GM23338 (cell line): Measurements from ENCODE around the gene CST9. TPM values are rescaled to one million over a fixed set of nuclear protein-coding genes. Genes with fewer than 3 reads are reported as not detected.

Source experiments
- ATAC-seq: fragments of 200-7000 bp; cut with Tn5 transposase; 3 replicates; pipeline ENCODE4 v1.9.1; 2020
- DNase-seq: peaks from one replicate; pipeline ENCODE4 v3.0.0-alpha.2; 2015; ENCODE audit warnings: low spot score
- H2AFZ ChIP-seq: fragments of 200-600 bp; sonication (generic); 2 replicates; pipeline ENCODE4 v1.8.0; 2016; ENCODE audit warnings: antibody characterized with exemption, mild to moderate bottlenecking, moderate library complexity
- H3F3A ChIP-seq: fragments of 200-600 bp; sonication (generic); replicated peaks from 2 replicates; pipeline ENCODE4 v1.8.0; 2017; ENCODE audit warnings: antibody characterized with exemption, mixed run types, low read depth
- H3K27ac ChIP-seq: fragments of 200-600 bp; sonication (generic); 2 replicates; pipeline ENCODE4 v1.6.1; 2016; ENCODE audit warnings: low read depth
- H3K27me3 ChIP-seq: fragments of 200-600 bp; sonication (generic); 2 replicates; pipeline ENCODE4 v1.8.0; 2016; ENCODE audit warnings: mild to moderate bottlenecking, mixed run types, moderate library complexity; ENCODE audit not compliant: insufficient read depth
- H3K36me3 ChIP-seq: fragments of 200-600 bp; sonication (generic); 2 replicates; pipeline ENCODE4 v1.8.0; 2016; ENCODE audit warnings: mild to moderate bottlenecking; ENCODE audit not compliant: insufficient read depth
- H3K4me1 ChIP-seq: fragments of 200-600 bp; sonication (generic); 2 replicates; pipeline ENCODE4 v1.8.0; 2016; ENCODE audit warnings: mild to moderate bottlenecking, moderate library complexity; ENCODE audit not compliant: insufficient read depth
- H3K4me2 ChIP-seq: fragments of 200-600 bp; sonication (generic); 2 replicates; pipeline ENCODE4 v1.7.1; 2017; ENCODE audit warnings: mixed run types
- H3K4me3 ChIP-seq: fragments of 200-600 bp; sonication (generic); 2 replicates; pipeline ENCODE4 v1.6.1; 2016; ENCODE audit warnings: mixed run types
- H3K79me2 ChIP-seq: fragments of 200-600 bp; sonication (generic); replicated peaks from 2 replicates; pipeline ENCODE4 v1.8.0; 2017; ENCODE audit warnings: mild to moderate bottlenecking; ENCODE audit not compliant: insufficient read depth
- H3K9me2 ChIP-seq: fragments of 200-600 bp; sonication (generic); 2 replicates; pipeline ENCODE4 v1.8.0; 2017; ENCODE audit not compliant: insufficient read depth
- H4K20me1 ChIP-seq: fragments of 200-600 bp; sonication (generic); replicated peaks from 2 replicates; pipeline ENCODE4 v1.8.0; 2017; ENCODE audit warnings: mild to moderate bottlenecking; ENCODE audit not compliant: insufficient read depth
- H3K27ac Mint-ChIP-seq: 2 replicates; pipeline ENCODE4 v1.8.0; 2020; ENCODE audit warnings: inconsistent platforms, mild to moderate bottlenecking, moderate library complexity, mixed read lengths
- H3K27me3 Mint-ChIP-seq: 3 replicates; pipeline ENCODE4 v1.8.0; 2022; ENCODE audit warnings: low read depth, mild to moderate bottlenecking, moderate library complexity, mixed read lengths, inconsistent platforms; ENCODE audit not compliant: insufficient read depth, poor library complexity
- H3K36me3 Mint-ChIP-seq: 3 replicates; pipeline ENCODE4 v1.8.0; 2021; ENCODE audit warnings: low read depth, mild to moderate bottlenecking, inconsistent platforms, moderate library complexity, mixed read lengths
- H3K4me1 Mint-ChIP-seq: 3 replicates; pipeline ENCODE4 v1.8.0; 2020; ENCODE audit warnings: mild to moderate bottlenecking, inconsistent platforms, mixed read lengths
- H3K4me3 Mint-ChIP-seq: 3 replicates; pipeline ENCODE4 v1.8.0; 2021; ENCODE audit warnings: moderate library complexity, mild to moderate bottlenecking, inconsistent platforms, mixed read lengths
- H3K9me3 Mint-ChIP-seq: 3 replicates; pipeline ENCODE4 v1.8.0; 2020; ENCODE audit warnings: moderate library complexity, mild to moderate bottlenecking, inconsistent platforms, mixed read lengths
- EZH2 ChIP-seq: fragments of 200-600 bp; sonication (generic); IDR thresholded peaks from one replicate; pipeline ENCODE4 v1.8.0; 2017; ENCODE audit warnings: antibody characterized with exemption, mild to moderate bottlenecking, low read depth; ENCODE audit not compliant: unreplicated experiment
- POLR2AphosphoS5 ChIP-seq: IDR thresholded peaks from 2 replicates; pipeline ENCODE4 v1.6.1; 2016; ENCODE audit warnings: antibody characterized with exemption, low read depth
- ZNF331 ChIP-seq: fragments of 250-450 bp; sonication (Bioruptor Pico); IDR thresholded peaks from 2 replicates; pipeline ENCODE4 v1.5.0; 2020; ENCODE audit warnings: low read depth, mild to moderate bottlenecking, moderate library complexity
- polyA plus RNA-seq: library from polyadenylated mRNA; unstranded; fragments of >200 nt; fragmentation: Nextera tagmentation; extraction: Ambion mirVana; gene quantifications from 2 replicates; pipeline ENCODE4 v1.2.1, GENCODE V29; 2016
- total RNA-seq: library from RNA; depleted of rRNA; stranded (reverse); fragments of >200 nt; shearing (Covaris generic); gene quantifications from 2 replicates; pipeline ENCODE4 v1.2.3, GENCODE V29; 2014
- TF ChIP-seq, protein P1 (sequence below): IDR thresholded peaks from one replicate; pipeline ENCODE4 v1.6.1; 2018; ENCODE audit warnings: antibody characterized with exemption; ENCODE audit not compliant: unreplicated experiment
- TF ChIP-seq, protein P2 (sequence below), 2 experiments: fragments of 200-600 bp in 1 of 2; sonication (generic) in 1 of 2; conservative IDR thresholded peaks; 2 replicates each; pipeline versions ENCODE4 v1.5.1 to v1.6.1; 2016 to 2017; ENCODE audit warnings: antibody characterized with exemption in 2 of 2, low read depth in 2 of 2, mild to moderate bottlenecking in 2 of 2, moderate library complexity in 1 of 2
- TF ChIP-seq, protein P3 (sequence below): fragments of 250-450 bp; sonication (Bioruptor Pico); IDR thresholded peaks from 2 replicates; pipeline ENCODE4 v1.5.0; 2020; ENCODE audit warnings: mild to moderate bottlenecking, moderate library complexity

The CST9 gene
- total and polyA plus RNA-seq, 2 experiments from 2014 or later: not detected

DNA sequence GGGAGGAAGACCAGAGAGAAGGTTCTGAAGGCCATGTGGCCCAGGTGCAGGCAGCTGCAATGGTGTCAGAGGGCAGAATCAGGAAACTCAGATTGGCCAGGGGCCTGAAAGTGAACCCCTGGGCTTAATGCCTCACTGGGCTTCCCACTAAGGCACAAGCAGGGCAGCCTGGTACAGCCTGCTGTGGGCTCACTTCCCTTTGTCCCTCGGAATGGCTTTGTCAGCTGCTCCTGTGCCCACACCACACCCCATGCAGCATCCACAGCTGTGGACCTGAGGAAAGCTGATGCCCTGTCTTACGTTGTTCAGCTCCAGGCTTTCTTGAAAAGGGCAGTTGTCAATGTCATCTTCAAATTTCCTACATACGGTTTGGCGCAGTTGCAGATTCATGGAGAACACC lies 2.4 kb downstream of the CST9 start (continued):
- TF ChIP-seq, protein P1, sequence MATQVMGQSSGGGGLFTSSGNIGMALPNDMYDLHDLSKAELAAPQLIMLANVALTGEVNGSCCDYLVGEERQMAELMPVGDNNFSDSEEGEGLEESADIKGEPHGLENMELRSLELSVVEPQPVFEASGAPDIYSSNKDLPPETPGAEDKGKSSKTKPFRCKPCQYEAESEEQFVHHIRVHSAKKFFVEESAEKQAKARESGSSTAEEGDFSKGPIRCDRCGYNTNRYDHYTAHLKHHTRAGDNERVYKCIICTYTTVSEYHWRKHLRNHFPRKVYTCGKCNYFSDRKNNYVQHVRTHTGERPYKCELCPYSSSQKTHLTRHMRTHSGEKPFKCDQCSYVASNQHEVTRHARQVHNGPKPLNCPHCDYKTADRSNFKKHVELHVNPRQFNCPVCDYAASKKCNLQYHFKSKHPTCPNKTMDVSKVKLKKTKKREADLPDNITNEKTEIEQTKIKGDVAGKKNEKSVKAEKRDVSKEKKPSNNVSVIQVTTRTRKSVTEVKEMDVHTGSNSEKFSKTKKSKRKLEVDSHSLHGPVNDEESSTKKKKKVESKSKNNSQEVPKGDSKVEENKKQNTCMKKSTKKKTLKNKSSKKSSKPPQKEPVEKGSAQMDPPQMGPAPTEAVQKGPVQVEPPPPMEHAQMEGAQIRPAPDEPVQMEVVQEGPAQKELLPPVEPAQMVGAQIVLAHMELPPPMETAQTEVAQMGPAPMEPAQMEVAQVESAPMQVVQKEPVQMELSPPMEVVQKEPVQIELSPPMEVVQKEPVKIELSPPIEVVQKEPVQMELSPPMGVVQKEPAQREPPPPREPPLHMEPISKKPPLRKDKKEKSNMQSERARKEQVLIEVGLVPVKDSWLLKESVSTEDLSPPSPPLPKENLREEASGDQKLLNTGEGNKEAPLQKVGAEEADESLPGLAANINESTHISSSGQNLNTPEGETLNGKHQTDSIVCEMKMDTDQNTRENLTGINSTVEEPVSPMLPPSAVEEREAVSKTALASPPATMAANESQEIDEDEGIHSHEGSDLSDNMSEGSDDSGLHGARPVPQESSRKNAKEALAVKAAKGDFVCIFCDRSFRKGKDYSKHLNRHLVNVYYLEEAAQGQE: no peak

DNA sequence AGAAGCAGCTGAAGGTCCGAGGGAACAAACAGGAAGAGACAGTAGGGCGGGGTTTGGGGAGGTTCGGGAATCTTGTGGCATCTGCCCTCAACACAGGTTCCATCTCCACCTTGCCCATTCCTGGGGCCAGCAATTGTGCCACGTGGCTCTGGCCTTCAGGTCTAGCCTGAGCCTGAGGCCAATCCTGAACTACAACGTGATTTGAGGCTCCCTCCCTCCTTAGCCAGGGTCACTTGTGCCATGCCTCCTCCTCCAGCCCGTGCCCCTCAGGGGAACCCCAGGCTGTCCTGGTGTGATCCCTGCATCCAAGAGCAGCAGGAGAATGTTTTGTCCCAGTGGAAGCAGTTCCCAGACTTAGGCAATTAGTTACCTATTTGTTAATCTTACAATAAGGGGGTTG lies 3.0 kb downstream of the CST9 start:
- H3K27ac ChIP-seq: no peak overlapping the region
- DNase-seq (no peak), ATAC-seq (no peak)
- no peaks in the 10 kb centered on the region for H3K4me1 ChIP-seq
- Mint-ChIP-seq H3K4me1 (no peaks in the 10 kb centered on the region), H3K27ac (no peak overlapping the region), H3K4me3 (no peak overlapping the region), H3K27me3 (peaks cover 3% of the 10 kb centered on the region), H3K36me3 (no peaks in the 10 kb centered on the region), H3K9me3 (no peaks in the 10 kb centered on the region; the same call in 2 of the 3 replicates)
- peaks cover 2% of the 10 kb centered on the region for H3K9me2 ChIP-seq
- no peak overlapping the region for H2AFZ ChIP-seq
- TF ChIP-seq POLR2AphosphoS5 (no peak), EZH2 (no peak), ZNF331 (CRISPR knock-in tag) (no peak)
- TF ChIP-seq, protein P2, sequence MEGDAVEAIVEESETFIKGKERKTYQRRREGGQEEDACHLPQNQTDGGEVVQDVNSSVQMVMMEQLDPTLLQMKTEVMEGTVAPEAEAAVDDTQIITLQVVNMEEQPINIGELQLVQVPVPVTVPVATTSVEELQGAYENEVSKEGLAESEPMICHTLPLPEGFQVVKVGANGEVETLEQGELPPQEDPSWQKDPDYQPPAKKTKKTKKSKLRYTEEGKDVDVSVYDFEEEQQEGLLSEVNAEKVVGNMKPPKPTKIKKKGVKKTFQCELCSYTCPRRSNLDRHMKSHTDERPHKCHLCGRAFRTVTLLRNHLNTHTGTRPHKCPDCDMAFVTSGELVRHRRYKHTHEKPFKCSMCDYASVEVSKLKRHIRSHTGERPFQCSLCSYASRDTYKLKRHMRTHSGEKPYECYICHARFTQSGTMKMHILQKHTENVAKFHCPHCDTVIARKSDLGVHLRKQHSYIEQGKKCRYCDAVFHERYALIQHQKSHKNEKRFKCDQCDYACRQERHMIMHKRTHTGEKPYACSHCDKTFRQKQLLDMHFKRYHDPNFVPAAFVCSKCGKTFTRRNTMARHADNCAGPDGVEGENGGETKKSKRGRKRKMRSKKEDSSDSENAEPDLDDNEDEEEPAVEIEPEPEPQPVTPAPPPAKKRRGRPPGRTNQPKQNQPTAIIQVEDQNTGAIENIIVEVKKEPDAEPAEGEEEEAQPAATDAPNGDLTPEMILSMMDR (conservative IDR thresholded peaks at IDR 0.05; ENCODE audit: low read depth in 2 of 2): no peak
- TF ChIP-seq, protein P3, sequence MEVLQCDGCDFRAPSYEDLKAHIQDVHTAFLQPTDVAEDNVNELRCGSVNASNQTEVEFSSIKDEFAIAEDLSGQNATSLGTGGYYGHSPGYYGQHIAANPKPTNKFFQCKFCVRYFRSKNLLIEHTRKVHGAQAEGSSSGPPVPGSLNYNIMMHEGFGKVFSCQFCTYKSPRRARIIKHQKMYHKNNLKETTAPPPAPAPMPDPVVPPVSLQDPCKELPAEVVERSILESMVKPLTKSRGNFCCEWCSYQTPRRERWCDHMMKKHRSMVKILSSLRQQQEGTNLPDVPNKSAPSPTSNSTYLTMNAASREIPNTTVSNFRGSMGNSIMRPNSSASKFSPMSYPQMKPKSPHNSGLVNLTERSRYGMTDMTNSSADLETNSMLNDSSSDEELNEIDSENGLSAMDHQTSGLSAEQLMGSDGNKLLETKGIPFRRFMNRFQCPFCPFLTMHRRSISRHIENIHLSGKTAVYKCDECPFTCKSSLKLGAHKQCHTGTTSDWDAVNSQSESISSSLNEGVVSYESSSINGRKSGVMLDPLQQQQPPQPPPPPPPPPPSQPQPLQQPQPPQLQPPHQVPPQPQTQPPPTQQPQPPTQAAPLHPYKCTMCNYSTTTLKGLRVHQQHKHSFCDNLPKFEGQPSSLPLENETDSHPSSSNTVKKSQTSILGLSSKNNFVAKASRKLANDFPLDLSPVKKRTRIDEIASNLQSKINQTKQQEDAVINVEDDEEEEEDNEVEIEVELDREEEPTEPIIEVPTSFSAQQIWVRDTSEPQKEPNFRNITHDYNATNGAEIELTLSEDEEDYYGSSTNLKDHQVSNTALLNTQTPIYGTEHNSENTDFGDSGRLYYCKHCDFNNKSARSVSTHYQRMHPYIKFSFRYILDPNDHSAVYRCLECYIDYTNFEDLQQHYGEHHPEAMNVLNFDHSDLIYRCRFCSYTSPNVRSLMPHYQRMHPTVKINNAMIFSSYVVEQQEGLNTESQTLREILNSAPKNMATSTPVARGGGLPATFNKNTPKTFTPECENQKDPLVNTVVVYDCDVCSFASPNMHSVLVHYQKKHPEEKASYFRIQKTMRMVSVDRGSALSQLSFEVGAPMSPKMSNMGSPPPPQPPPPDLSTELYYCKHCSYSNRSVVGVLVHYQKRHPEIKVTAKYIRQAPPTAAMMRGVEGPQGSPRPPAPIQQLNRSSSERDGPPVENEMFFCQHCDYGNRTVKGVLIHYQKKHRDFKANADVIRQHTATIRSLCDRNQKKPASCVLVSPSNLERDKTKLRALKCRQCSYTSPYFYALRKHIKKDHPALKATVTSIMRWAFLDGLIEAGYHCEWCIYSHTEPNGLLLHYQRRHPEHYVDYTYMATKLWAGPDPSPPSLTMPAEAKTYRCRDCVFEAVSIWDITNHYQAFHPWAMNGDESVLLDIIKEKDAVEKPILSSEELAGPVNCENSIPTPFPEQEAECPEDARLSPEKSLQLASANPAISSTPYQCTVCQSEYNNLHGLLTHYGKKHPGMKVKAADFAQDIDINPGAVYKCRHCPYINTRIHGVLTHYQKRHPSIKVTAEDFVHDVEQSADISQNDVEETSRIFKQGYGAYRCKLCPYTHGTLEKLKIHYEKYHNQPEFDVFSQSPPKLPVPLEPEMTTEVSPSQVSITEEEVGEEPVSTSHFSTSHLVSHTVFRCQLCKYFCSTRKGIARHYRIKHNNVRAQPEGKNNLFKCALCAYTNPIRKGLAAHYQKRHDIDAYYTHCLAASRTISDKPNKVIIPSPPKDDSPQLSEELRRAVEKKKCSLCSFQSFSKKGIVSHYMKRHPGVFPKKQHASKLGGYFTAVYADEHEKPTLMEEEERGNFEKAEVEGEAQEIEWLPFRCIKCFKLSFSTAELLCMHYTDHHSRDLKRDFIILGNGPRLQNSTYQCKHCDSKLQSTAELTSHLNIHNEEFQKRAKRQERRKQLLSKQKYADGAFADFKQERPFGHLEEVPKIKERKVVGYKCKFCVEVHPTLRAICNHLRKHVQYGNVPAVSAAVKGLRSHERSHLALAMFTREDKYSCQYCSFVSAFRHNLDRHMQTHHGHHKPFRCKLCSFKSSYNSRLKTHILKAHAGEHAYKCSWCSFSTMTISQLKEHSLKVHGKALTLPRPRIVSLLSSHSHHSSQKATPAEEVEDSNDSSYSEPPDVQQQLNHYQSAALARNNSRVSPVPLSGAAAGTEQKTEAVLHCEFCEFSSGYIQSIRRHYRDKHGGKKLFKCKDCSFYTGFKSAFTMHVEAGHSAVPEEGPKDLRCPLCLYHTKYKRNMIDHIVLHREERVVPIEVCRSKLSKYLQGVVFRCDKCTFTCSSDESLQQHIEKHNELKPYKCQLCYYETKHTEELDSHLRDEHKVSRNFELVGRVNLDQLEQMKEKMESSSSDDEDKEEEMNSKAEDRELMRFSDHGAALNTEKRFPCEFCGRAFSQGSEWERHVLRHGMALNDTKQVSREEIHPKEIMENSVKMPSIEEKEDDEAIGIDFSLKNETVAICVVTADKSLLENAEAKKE: no peak
- TF ChIP-seq, protein P1: no peak
- no peaks in the 10 kb centered on the region for H3K36me3 ChIP-seq
- H3K79me2 ChIP-seq: no peaks in the 10 kb centered on the region
- no peaks in the 10 kb centered on the region for H4K20me1 ChIP-seq
- H3K27me3 ChIP-seq: no peaks in the 10 kb centered on the region
- H3K4me3 ChIP-seq: no peak overlapping the region
- H3K4me2 ChIP-seq: no peak overlapping the region
- no peaks in the 10 kb centered on the region for H3F3A ChIP-seq
